NCI-H69 (cell line): ENCODE data around the gene CD7.

ENCODE experiments used
- DNase-seq: peaks from one replicate; lab custom pipeline; 2025; lab: John Stamatoyannopoulos, UW

CD7 gene

GRCh38 chr17:82278786-82279391 lies 38.5 kb downstream of the CD7 start:
- DNase-seq: peak; percentile 54

- DNase-seq: no peak
Measured at GRCh38 chr17:82278308-82278707, 39.1 kb downstream of the CD7 start.

GRCh38 chr17:82277851-82278250 lies 39.6 kb downstream of the CD7 start:
- no peak for DNase-seq

- DNase-seq: no peak
Measured at GRCh38 chr17:82276938-82277337, 40.5 kb downstream of the CD7 start.

GRCh38 chr17:82275326-82275725 lies 42.1 kb downstream of the CD7 start:
- no peak for DNase-seq

- no peak for DNase-seq
Measured at GRCh38 chr17:82274134-82275020, 43.0 kb downstream of the CD7 start.

- peak; percentile 94 for DNase-seq
Measured at GRCh38 chr17:82273327-82274133, 43.9 kb downstream of the CD7 start, which contains the start of gene CSNK1D. CSNK1D (minus strand) TSS chr17:82273700; CDS start chr17:82273381, 319 bp downstream.

- DNase-seq: peak; percentile 68
Measured at GRCh38 chr17:82272495-82273326, 44.7 kb downstream of the CD7 start.

- no peak for DNase-seq
Measured at GRCh38 chr17:82271401-82271800, 46.0 kb downstream of the CD7 start.

- no peak for DNase-seq
Measured at GRCh38 chr17:82270651-82271050, 46.8 kb downstream of the CD7 start.

GRCh38 chr17:82269882-82270500 lies 47.4 kb downstream of the CD7 start:
- no peak for DNase-seq

- no peak for DNase-seq
Measured at GRCh38 chr17:82269138-82269881, 48.1 kb downstream of the CD7 start.

GRCh38 chr17:82267575-82268379 lies 49.6 kb downstream of the CD7 start:
- DNase-seq: peak; percentile 24

- no peak for DNase-seq
Measured at GRCh38 chr17:82266142-82266541, 51.3 kb downstream of the CD7 start.
